Osteocyte (in vitro differentiated cells): Measurements from ENCODE around the gene CDCP1. TPM values are rescaled to one million over a fixed set of nuclear protein-coding genes. Genes with fewer than 3 reads are reported as not detected.

ENCODE experiments used
- DNase-seq: peaks from one replicate; pipeline ENCODE4 v3.0.0; 2021; ENCODE audit warnings: mixed read lengths; ENCODE audit not compliant: unreplicated experiment; ENCODE audit errors: extremely low spot score
- H3K27ac Mint-ChIP-seq: one replicate; pipeline ENCODE4 v1.8.0; 2021; ENCODE audit warnings: mild to moderate bottlenecking, mixed read lengths; ENCODE audit not compliant: unreplicated experiment
- H3K27me3 Mint-ChIP-seq: one replicate; pipeline ENCODE4 v1.8.0; 2021; ENCODE audit warnings: mixed read lengths; ENCODE audit not compliant: unreplicated experiment
- H3K36me3 Mint-ChIP-seq: one replicate; pipeline ENCODE4 v1.8.0; 2021; ENCODE audit warnings: mixed read lengths; ENCODE audit not compliant: unreplicated experiment
- H3K4me1 Mint-ChIP-seq: one replicate; pipeline ENCODE4 v1.8.0; 2021; ENCODE audit warnings: mixed read lengths; ENCODE audit not compliant: unreplicated experiment
- H3K4me3 Mint-ChIP-seq: one replicate; pipeline ENCODE4 v1.8.0; 2021; ENCODE audit warnings: mild to moderate bottlenecking, moderate library complexity, mixed read lengths; ENCODE audit not compliant: unreplicated experiment
- H3K9me3 Mint-ChIP-seq: one replicate; pipeline ENCODE4 v1.8.0; 2021; ENCODE audit warnings: mixed read lengths; ENCODE audit not compliant: unreplicated experiment
- total RNA-seq: library from RNA; stranded (reverse); gene quantifications from 2 replicates; pipeline ENCODE4 v1.2.1, GENCODE V29; 2021
- TF ChIP-seq, protein P1 (sequence below): fragments of 200-600 bp; sonication (generic); IDR thresholded peaks from 2 replicates; pipeline ENCODE4 v1.5.0; 2021; ENCODE audit warnings: antibody characterized with exemption, mild to moderate bottlenecking, moderate library complexity

Gene CDCP1
- total RNA-seq, 1 donor from 2014 or later: 2.3 TPM

- Mint-ChIP-seq H3K4me3 (no peak overlapping the region), H3K27me3 (no peaks in the 10 kb centered on the region), H3K27ac (no peak overlapping the region), H3K9me3 (peaks cover 4% of the 10 kb centered on the region), H3K4me1 (peaks cover 65% of the 10 kb centered on the region), H3K36me3 (no peaks in the 10 kb centered on the region)
- TF ChIP-seq, protein P1, sequence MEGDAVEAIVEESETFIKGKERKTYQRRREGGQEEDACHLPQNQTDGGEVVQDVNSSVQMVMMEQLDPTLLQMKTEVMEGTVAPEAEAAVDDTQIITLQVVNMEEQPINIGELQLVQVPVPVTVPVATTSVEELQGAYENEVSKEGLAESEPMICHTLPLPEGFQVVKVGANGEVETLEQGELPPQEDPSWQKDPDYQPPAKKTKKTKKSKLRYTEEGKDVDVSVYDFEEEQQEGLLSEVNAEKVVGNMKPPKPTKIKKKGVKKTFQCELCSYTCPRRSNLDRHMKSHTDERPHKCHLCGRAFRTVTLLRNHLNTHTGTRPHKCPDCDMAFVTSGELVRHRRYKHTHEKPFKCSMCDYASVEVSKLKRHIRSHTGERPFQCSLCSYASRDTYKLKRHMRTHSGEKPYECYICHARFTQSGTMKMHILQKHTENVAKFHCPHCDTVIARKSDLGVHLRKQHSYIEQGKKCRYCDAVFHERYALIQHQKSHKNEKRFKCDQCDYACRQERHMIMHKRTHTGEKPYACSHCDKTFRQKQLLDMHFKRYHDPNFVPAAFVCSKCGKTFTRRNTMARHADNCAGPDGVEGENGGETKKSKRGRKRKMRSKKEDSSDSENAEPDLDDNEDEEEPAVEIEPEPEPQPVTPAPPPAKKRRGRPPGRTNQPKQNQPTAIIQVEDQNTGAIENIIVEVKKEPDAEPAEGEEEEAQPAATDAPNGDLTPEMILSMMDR: no peak
- DNase-seq: no peak
Observed at GRCh38 chr3:45135959-45136358, 10.2 kb downstream of the CDCP1 start.

DNA sequence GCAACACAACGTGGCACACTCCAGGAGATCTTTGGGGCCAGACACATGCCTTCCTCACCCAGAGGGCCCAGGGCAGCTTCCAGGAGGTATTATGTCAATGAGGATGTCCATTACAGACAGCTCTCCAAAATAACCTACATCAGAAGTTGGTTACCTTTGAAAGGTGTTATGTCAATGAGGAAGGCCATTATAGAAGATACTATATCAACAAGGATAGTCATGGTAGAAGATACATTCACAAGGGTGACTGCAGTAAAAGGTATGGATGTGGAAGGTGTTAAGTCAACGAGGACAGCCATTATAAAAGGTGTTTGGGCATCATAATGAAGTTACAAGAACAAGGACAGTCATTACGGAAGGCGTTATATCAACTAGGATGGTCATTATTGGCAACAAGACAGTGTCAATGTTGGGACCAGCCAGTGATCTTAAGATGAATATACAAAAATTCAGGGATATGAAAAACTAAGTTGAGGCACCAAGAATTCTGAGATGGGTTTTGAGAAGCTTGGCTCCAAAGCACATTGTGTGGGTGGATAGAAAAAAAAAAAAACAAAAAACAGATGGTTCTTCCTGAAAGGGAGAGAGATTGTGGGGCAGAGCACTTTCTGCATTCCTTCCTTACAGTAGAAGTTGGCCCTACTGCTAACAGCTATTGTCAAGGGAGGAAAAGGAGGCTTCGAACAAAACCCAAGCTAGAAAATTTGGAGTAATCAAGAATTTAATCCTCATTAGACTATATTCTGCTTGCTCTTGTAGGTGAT, 11.2 kb downstream of the CDCP1 start:
- Mint-ChIP-seq H3K27me3 (no peaks in the 10 kb centered on the region), H3K36me3 (no peaks in the 10 kb centered on the region), H3K4me3 (no peak overlapping the region), H3K9me3 (peaks cover 4% of the 10 kb centered on the region), H3K27ac (peak overlapping the region; percentile 14), H3K4me1 (peaks cover 59% of the 10 kb centered on the region)
- DNase-seq: no peak
- TF ChIP-seq, protein P1: no peak

GRCh38 chr3:45132568-45133211, 13.5 kb downstream of the CDCP1 start:
- no peak overlapping the region for H3K4me3 Mint-ChIP-seq
- H3K27ac Mint-ChIP-seq: no peak overlapping the region
- H3K9me3 Mint-ChIP-seq: no peaks in the 10 kb centered on the region

DNA sequence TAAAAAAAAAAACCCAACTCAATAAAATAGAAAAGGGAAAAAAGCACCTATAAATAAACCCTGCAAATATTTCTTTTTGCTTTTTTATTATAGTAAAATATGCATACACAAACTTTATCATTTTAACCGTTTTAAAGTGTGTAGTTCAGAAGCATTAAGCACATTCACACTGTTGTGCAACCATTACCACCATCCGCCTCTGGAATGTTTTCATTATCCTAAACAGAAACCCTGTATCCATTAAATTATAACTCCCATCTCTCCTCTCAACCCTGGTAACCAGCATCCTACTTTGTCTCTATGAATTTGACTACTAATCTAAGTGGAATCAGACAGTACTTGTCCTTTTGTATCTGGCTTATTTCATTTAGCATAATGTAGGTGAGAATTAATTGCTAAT, 15.0 kb downstream of the CDCP1 start:
- peak overlapping the region; percentile 51 for H3K27ac Mint-ChIP-seq
- peaks cover 42% of the 10 kb centered on the region for H3K4me1 Mint-ChIP-seq
- no peak overlapping the region for H3K4me3 Mint-ChIP-seq
- TF ChIP-seq, protein P1: no peak
- no peaks in the 10 kb centered on the region for H3K27me3 Mint-ChIP-seq
- no peaks in the 10 kb centered on the region for H3K9me3 Mint-ChIP-seq
- no peak for DNase-seq
- H3K36me3 Mint-ChIP-seq: no peaks in the 10 kb centered on the region

More at GRCh38 chr3:45132568-45133211, 13.5 kb downstream of the CDCP1 start:
- TF ChIP-seq, protein P1: no peak
- H3K36me3 Mint-ChIP-seq: no peaks in the 10 kb centered on the region
- H3K27me3 Mint-ChIP-seq: no peaks in the 10 kb centered on the region
- H3K4me1 Mint-ChIP-seq: peaks cover 41% of the 10 kb centered on the region
- DNase-seq: no peak

GRCh38 chr3:45130476-45130875, 15.7 kb downstream of the CDCP1 start:
- H3K36me3 Mint-ChIP-seq: no peaks in the 10 kb centered on the region
- no peaks in the 10 kb centered on the region for H3K27me3 Mint-ChIP-seq
- no peak overlapping the region for H3K4me3 Mint-ChIP-seq
- TF ChIP-seq, protein P1: no peak
- H3K27ac Mint-ChIP-seq: no peak overlapping the region
- no peaks in the 10 kb centered on the region for H3K9me3 Mint-ChIP-seq
- peaks cover 35% of the 10 kb centered on the region for H3K4me1 Mint-ChIP-seq
- no peak for DNase-seq
